Mesendoderm (in vitro differentiated cells): ENCODE results near the gene RIMKLB.
A peak's percentile ranks its signal among the peaks of the same experiment; 100 is the strongest.
"Not testable (repeated sequence)": the region's sequence is repeated elsewhere in the genome, so short reads cannot be mapped to it uniquely, and the experiment has no call there.

Source experiments
- DNase-seq: peaks from one replicate; pipeline ENCODE4 v3.0.0; 2013
- H2AK5ac ChIP-seq: 2 replicates; pipeline ENCODE4 v1.6.1; 2013; ENCODE audit warnings: low read length, inconsistent platforms
- H2BK120ac ChIP-seq: 2 replicates; pipeline ENCODE4 v1.6.1; 2013; ENCODE audit warnings: low read depth, mild to moderate bottlenecking, low read length, moderate library complexity, mixed read lengths
- H2BK15ac ChIP-seq: replicated peaks from 2 replicates; pipeline ENCODE4 v1.6.1; 2013; ENCODE audit warnings: low read depth, mild to moderate bottlenecking, moderate library complexity
- H2BK5ac ChIP-seq: 2 replicates; pipeline ENCODE4 v1.6.1; 2013; ENCODE audit warnings: low read length, inconsistent platforms
- H3K18ac ChIP-seq: 2 replicates; pipeline ENCODE4 v1.6.1; 2013; ENCODE audit warnings: mild to moderate bottlenecking, low read length, mixed read lengths
- H3K23ac ChIP-seq: one replicate; pipeline ENCODE4 v1.6.1; 2013; ENCODE audit warnings: low read length
- H3K27ac ChIP-seq: 2 replicates; pipeline ENCODE4 v1.5.1; 2013; ENCODE audit warnings: low read depth, mild to moderate bottlenecking, inconsistent platforms, low read length, moderate library complexity
- H3K27me3 ChIP-seq: 2 replicates; pipeline ENCODE4 v1.6.1; 2013; ENCODE audit warnings: low read length, control low read depth, mild to moderate bottlenecking, inconsistent platforms; ENCODE audit not compliant: insufficient read depth, poor library complexity
- H3K36me3 ChIP-seq: 2 replicates; pipeline ENCODE4 v1.6.1; 2013; ENCODE audit warnings: low read length, inconsistent platforms; ENCODE audit not compliant: control insufficient read depth, insufficient read depth
- H3K4ac ChIP-seq: one replicate; pipeline ENCODE4 v1.6.1; 2013; ENCODE audit warnings: low read depth, mild to moderate bottlenecking, low read length, moderate library complexity
- H3K4me1 ChIP-seq: 2 replicates; pipeline ENCODE4 v1.6.1; 2013; ENCODE audit warnings: low read depth, low read length, inconsistent platforms; ENCODE audit not compliant: control insufficient read depth
- H3K4me2 ChIP-seq: 2 replicates; pipeline ENCODE4 v1.6.1; 2013; ENCODE audit warnings: low read length
- H3K4me3 ChIP-seq: 2 replicates; pipeline ENCODE4 v1.5.1; 2013; ENCODE audit warnings: mild to moderate bottlenecking, low read length
- H3K56ac ChIP-seq: one replicate; pipeline ENCODE4 v1.6.1; 2013; ENCODE audit warnings: low read length
- H3K79me1 ChIP-seq: 2 replicates; pipeline ENCODE4 v1.6.1; 2013; ENCODE audit warnings: low read length, inconsistent platforms
- H3K79me2 ChIP-seq: 2 replicates; pipeline ENCODE4 v1.6.1; 2013; ENCODE audit warnings: mild to moderate bottlenecking, low read length; ENCODE audit not compliant: control insufficient read depth, insufficient read depth
- H3K9ac ChIP-seq: 2 replicates; pipeline ENCODE4 v1.6.1; 2013; ENCODE audit warnings: low read length, inconsistent platforms
- H4K5ac ChIP-seq: one replicate; pipeline ENCODE4 v1.6.1; 2013; ENCODE audit warnings: low read length
- H4K8ac ChIP-seq: one replicate; pipeline ENCODE4 v1.6.1; 2013; ENCODE audit warnings: low read depth, mild to moderate bottlenecking, control low read depth, low read length, moderate library complexity
- WGBS: extraction: QIAGEN DNeasy Blood & Tissue Kit; methylation state at CpG from one replicate; pipeline ENCODE4 v1.1.7; 2013; ENCODE audit warnings: low lambda C conversion rate, missing lambda C conversion rate; ENCODE audit not compliant: insufficient coverage; ENCODE audit errors: extremely low coverage; 5-methylcytosine and 5-hydroxymethylcytosine counted together

Gene RIMKLB

DNA sequence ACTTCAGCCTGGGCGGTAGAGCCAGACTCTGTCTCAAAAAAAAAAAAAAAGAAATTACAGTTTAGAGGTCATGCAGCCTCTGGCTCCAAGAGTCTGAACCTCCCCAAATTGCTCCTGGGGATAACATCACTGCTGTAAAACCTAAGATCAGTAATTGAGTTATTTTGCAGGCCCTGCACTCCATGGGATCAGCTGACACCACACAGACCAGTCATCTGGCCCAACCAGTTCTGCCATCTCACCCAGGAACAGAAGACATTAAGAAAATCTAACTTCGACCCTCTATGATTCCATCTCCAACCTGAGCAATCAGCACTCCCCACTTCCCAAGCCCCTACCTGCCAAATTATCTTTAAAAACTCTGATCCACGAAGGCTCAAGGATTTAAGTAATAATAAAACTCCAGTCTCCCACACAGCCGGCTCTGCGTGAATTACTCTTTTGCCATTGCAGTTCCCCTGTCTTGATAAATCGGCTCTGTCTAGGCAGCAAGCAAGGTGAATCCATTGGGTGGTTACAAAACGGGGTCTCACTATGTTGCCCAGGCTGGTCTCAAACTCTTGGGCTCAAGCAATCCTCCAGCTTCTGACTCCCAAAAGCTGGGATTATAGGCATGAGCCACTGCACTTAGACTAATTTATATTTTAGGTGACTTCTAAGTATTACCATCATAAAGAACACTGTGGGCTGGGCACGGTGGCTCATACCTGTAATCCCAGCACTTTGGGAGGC, 123.1 kb downstream of the RIMKLB start:
- H3K36me3 ChIP-seq, H3K4me2 ChIP-seq, H3K4me1 ChIP-seq, H3K27me3 ChIP-seq, H2BK120ac ChIP-seq, H3K9ac ChIP-seq, H2BK5ac ChIP-seq, H3K27ac ChIP-seq, DNase-seq, H4K5ac ChIP-seq, H3K79me1 ChIP-seq, H3K79me2 ChIP-seq, H4K8ac ChIP-seq, H3K4me3 ChIP-seq, H2AK5ac ChIP-seq, H3K23ac ChIP-seq: not testable (repeated sequence)
- no CpG with 5 or more reads among the region's 8 CpGs for WGBS
- Histone ChIP-seq H2BK15ac (peak overlapping the region; percentile 74), H3K18ac (peak overlapping the region; percentile 75), H3K4ac (peak overlapping the region; percentile 91), H3K56ac (peak overlapping the region; percentile 25)

DNA sequence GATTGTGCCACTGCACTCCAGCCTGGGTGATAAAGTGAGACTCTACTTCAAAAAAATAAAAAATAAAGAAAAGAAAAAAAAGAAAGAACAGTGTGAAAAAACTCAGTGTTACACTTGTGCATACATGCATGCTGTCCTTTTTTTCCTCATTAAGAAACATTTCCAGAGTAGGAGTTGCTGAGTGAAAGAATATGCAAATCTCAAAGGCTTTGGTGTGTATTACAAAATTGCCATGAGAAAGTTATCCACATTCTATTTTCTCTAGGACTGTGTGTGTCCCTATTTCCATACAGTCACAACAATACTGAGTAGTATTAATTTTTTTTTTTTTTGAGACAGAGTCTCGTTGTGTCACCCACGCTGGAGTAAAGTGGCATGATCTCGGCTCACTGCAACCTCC, 123.8 kb downstream of the RIMKLB start:
- no peak for DNase-seq
- Histone ChIP-seq H3K27ac (no peak overlapping the region), H4K5ac (no peak overlapping the region), H4K8ac (no peak overlapping the region), H3K9ac (no peak overlapping the region), H3K4me2 (no peak overlapping the region), H3K4me3 (no peak overlapping the region), H3K79me2 (no peaks in the 10 kb centered on the region), H2AK5ac (no peak overlapping the region), H3K18ac (no peak overlapping the region), H3K56ac (no peak overlapping the region), H2BK5ac (no peak overlapping the region), H2BK120ac (no peak overlapping the region), H3K27me3 (no peaks in the 10 kb centered on the region), H3K4me1 (peaks cover 6% of the 10 kb centered on the region), H3K4ac (peak overlapping the region; percentile 91), H3K79me1 (no peaks in the 10 kb centered on the region), H3K23ac (no peak overlapping the region), H3K36me3 (no peaks in the 10 kb centered on the region), H2BK15ac (no peak overlapping the region)
- WGBS = no CpG with 5 or more reads among the region's 3 CpGs

DNA sequence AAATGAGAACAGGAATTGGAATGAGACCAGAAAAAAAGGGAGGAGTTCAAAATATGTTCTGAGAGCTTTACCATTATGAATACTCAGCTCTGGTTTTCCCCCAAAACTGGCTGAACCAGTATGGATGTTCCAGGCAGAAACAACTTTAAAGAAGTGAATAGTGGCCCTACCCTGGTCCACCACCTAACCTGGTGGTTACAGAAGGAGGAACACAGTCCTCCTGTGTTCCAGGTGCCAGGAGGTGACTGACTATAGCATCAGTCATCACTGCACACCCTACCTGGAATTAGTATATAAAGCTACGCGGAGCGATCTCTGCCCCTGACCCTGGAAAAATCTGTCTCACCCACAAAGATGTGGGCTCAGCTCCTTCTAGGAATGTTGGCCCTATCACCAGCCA, 124.5 kb downstream of the RIMKLB start, which contains the start of gene A2ML1:
A2ML1 (plus strand) TSS at position 324 of the 400 bp plus-strand sequence; CDS start at position 355, 31 bp downstream.
- Histone ChIP-seq H3K4ac (no peak within 1 kb of the TSS), H3K27ac (peak within 1 kb of the TSS; percentile 14), H3K4me2 (no peak within 1 kb of the TSS), H4K8ac (no peak within 1 kb of the TSS), H3K4me1 (peaks cover 6% of the 10 kb centered on the region), H3K56ac (peak within 1 kb of the TSS; percentile 59), H3K79me1 (no peaks in the 10 kb centered on the region), H3K79me2 (no peaks in the 10 kb centered on the region), H3K9ac (peak within 1 kb of the TSS; percentile 30), H2AK5ac (no peak within 1 kb of the TSS), H2BK5ac (peak within 1 kb of the TSS; percentile 14), H4K5ac (no peak within 1 kb of the TSS), H3K18ac (peak within 1 kb of the TSS; percentile 71), H3K36me3 (no peaks in the 10 kb centered on the region), H2BK15ac (peak within 1 kb of the TSS; percentile 97), H3K27me3 (no peaks in the 10 kb centered on the region), H2BK120ac (peak within 1 kb of the TSS; percentile 34), H3K4me3 (no peak within 1 kb of the TSS), H3K23ac (no peak within 1 kb of the TSS)
- no peak for DNase-seq
- no CpG with 5 or more reads among the region's 3 CpGs for WGBS

DNA sequence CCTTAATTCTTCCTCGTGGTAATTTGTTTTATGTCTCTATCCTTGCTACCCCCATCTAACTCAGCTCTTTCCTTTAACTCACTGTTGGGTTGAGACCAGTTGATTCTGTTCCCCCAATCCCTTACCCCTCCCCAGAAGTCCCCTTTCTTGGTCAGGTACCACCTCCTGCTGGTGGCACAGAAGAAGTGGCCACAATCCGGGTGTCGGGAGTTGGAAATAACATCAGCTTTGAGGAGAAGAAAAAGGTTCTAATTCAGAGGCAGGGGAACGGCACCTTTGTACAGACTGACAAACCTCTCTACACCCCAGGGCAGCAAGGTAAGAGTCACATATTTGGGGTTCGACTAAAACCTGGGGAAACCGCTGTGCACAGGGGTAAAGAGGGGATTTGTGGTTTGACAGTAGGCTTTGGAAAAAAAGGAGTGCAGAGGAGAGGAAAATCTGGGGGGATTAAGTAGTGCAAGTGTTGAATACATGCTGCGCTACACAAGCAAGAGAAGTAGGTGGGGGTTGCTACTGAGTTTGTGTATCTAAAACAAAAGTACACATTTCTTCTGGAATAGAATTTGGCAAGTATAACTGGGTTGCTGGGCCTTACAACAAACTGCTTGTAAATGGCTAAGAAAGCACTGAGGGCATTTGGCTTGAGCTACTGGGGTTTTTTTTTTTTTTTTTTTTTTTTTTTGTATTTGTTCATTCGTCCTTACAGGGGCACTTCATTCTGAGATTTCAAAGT, 125.9 kb downstream of the RIMKLB start:
- no peaks in the 10 kb centered on the region for H3K36me3 ChIP-seq
- no peak overlapping the region for H2AK5ac ChIP-seq
- H3K27ac ChIP-seq = no peak overlapping the region
- H4K8ac ChIP-seq = no peak overlapping the region
- H2BK120ac ChIP-seq = no peak overlapping the region
- no CpG with 5 or more reads among the region's 8 CpGs for WGBS
- H3K4ac ChIP-seq = no peak overlapping the region
- H3K4me3 ChIP-seq = no peak overlapping the region
- H2BK5ac ChIP-seq = no peak overlapping the region
- peak overlapping the region; percentile 35 for H3K9ac ChIP-seq
- peak overlapping the region; percentile 59 for H3K56ac ChIP-seq
- peak overlapping the region; percentile 71 for H3K18ac ChIP-seq
- H3K79me2 ChIP-seq = no peaks in the 10 kb centered on the region
- H4K5ac ChIP-seq = no peak overlapping the region
- peak; percentile 92 for DNase-seq
- H2BK15ac ChIP-seq = peak overlapping the region; percentile 97
- peaks cover 8% of the 10 kb centered on the region for H3K4me1 ChIP-seq
- no peaks in the 10 kb centered on the region for H3K79me1 ChIP-seq
- no peak overlapping the region for H3K23ac ChIP-seq
- no peaks in the 10 kb centered on the region for H3K27me3 ChIP-seq
- no peak overlapping the region for H3K4me2 ChIP-seq

DNA sequence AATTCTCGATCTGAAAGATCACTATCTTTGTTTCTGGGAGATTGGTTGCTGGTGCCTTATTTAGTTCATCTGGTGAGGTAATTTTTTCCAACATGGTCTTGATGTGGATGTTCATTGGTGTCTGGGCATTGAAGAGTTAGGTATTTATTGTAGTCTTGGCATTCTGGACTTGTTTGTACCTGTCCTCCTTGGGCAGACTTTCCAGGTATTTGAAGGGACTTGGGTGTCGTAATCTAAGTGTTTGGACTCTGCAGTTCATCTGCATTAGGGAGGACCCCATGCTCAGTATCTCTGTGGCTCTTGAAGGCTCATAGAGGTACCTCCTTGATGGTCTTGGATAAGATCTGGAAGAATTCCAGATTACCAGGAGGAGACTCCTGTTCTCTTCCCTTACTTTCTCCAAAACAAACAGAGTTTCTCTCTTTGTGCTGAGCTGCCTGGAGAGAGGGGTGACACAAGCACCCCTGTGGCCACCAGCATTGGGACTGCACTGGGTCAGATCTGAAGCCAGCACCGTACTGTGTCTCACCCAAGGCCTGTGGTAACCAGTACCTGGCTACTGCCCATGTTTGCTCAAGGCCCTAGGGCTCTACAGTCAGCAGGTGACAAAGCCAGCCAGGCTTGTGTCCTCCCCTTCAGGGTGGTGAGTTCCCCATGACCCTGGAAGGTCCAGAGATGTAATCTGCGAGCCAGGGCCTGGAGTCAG, 129.9 kb downstream of the RIMKLB start:
- no peak for DNase-seq
- Histone ChIP-seq H3K9ac (no peak overlapping the region), H3K4me2 (no peak overlapping the region), H3K23ac (no peak overlapping the region), H3K4ac (no peak overlapping the region), H3K56ac (no peak overlapping the region), H4K8ac (no peak overlapping the region), H3K27ac (no peak overlapping the region), H3K36me3 (no peaks in the 10 kb centered on the region), H2BK15ac (no peak overlapping the region), H3K79me1 (no peaks in the 10 kb centered on the region), H3K27me3 (no peaks in the 10 kb centered on the region), H2BK5ac (no peak overlapping the region), H3K18ac (peak overlapping the region; percentile 13), H3K4me1 (peaks cover 7% of the 10 kb centered on the region), H3K4me3 (no peak overlapping the region), H3K79me2 (no peaks in the 10 kb centered on the region), H4K5ac (no peak overlapping the region), H2AK5ac (no peak overlapping the region), H2BK120ac (peak overlapping the region; percentile 66)
- no CpG with 5 or more reads among the region's 4 CpGs for WGBS
